Measurements from ENCODE around the gene BANP.
"Not testable (repeated sequence)": the region's sequence is repeated elsewhere in the genome, so short reads cannot be mapped to it uniquely, and the experiment has no call there.

BANP gene

DNA sequence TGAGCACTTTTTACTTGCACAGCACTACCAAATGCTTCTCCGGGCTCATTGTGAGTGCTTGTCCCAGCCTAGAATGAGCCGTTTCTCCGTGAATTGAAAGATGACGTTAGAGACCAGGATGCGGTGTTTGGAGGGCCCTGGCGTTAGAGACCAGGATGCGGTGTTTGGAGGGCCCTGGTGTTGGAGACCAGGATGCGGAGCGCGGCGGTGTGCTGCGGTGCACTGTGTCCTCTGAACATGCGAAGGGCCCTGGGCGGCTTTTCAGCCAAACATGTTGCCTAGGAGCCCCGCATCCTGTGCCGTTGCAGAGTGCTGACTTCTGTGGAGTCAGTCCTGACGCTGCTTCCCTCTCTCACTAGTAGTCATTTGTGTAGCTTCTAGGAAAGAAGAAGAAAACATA is 42.7 kb downstream of the BANP start:
- Mint-ChIP-seq H3K36me3 (ENCODE audit: low read depth) (peaks cover 56% of the 10 kb centered on the region), H3K27ac (no peak overlapping the region), H3K27me3 (ENCODE audit: low read depth) (no peaks in the 10 kb centered on the region), H3K4me3 (no peak overlapping the region), H3K9me3 (peaks cover 6% of the 10 kb centered on the region), H3K4me1 (no peaks in the 10 kb centered on the region)
- TF ChIP-seq, protein P1, sequence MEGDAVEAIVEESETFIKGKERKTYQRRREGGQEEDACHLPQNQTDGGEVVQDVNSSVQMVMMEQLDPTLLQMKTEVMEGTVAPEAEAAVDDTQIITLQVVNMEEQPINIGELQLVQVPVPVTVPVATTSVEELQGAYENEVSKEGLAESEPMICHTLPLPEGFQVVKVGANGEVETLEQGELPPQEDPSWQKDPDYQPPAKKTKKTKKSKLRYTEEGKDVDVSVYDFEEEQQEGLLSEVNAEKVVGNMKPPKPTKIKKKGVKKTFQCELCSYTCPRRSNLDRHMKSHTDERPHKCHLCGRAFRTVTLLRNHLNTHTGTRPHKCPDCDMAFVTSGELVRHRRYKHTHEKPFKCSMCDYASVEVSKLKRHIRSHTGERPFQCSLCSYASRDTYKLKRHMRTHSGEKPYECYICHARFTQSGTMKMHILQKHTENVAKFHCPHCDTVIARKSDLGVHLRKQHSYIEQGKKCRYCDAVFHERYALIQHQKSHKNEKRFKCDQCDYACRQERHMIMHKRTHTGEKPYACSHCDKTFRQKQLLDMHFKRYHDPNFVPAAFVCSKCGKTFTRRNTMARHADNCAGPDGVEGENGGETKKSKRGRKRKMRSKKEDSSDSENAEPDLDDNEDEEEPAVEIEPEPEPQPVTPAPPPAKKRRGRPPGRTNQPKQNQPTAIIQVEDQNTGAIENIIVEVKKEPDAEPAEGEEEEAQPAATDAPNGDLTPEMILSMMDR (IDR thresholded peaks at IDR 0.05; ENCODE audit: unreplicated experiment in 3 of 3) = no peak

DNA sequence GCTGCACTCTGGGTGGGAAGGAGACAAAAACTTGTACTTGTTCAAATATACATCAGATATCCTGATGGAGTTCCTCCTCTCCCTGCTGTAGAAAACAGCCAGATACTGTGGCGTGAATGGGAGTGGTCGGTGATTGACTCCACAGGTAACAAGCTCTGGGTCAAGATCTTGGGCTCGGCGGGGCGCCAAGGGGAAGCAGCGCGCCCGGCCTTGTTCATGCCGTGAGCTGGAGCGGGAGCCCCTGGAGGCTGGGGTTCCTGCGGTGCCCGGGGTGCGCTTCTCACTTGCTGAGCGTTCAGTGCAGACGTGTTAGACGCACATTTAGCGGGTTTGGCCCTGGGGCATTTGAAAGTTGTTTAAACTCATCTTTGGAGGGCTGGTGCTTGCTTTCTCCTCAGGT is 44.4 kb downstream of the BANP start:
- Mint-ChIP-seq H3K27ac (no peak overlapping the region), H3K4me3 (no peak overlapping the region), H3K27me3 (ENCODE audit: low read depth) (no peaks in the 10 kb centered on the region), H3K4me1 (no peaks in the 10 kb centered on the region), H3K36me3 (ENCODE audit: low read depth) (peaks cover 45% of the 10 kb centered on the region), H3K9me3 (peaks cover 4% of the 10 kb centered on the region)
- TF ChIP-seq, protein P1 (IDR thresholded peaks at IDR 0.05; ENCODE audit: unreplicated experiment in 3 of 3) = no peak

DNA sequence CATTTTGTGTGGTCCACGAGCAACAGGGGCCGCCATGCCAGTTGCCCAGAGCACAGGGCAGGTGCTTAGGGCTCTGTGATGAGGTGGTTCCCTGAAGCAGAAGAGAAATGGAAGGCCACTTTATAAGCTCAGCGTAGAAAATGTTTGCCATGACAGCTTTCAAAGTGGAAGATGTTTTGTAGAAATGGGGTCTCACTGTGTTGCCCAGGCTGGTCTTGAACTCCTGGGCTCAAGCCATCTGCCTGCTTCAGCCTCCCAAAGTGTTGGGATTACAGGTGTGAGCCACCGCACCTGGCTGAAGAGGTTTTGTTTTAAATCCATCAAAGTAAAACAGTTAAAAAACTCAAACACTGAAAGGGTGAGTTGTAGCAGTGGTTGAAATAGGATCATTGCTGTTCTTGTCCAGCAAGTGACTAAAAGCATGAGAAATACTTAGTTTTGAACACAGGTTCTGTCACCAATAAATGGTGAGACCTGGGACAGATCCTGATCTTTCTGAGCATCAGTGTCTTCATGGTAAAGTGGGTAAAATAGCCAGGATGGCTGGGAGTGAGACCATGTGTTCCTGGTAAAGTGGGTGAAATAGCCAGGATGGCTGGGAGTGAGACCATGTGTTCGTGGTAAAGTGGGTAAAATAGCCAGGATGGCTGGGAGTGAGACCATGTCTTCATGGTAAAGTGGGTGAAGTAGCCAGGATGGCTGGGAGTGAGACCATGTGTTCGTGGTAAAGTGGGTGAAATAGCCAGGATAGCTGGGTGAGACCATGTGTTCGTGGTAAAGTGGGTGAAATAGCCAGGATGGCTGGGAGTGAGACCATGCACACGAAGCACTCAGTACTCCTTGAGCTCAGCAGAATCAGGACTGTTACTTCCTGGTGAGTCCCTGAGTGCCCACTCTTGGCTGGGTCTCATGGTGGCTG is 46.0 kb downstream of the BANP start:
- Mint-ChIP-seq H3K27me3 (ENCODE audit: low read depth) (no peaks in the 10 kb centered on the region), H3K9me3 (no peaks in the 10 kb centered on the region), H3K4me3 (no peak overlapping the region), H3K36me3 (ENCODE audit: low read depth) (peaks cover 33% of the 10 kb centered on the region), H3K4me1 (no peaks in the 10 kb centered on the region), H3K27ac (no peak overlapping the region)
- TF ChIP-seq, protein P1 (IDR thresholded peaks at IDR 0.05; ENCODE audit: unreplicated experiment in 3 of 3) = no peak

DNA sequence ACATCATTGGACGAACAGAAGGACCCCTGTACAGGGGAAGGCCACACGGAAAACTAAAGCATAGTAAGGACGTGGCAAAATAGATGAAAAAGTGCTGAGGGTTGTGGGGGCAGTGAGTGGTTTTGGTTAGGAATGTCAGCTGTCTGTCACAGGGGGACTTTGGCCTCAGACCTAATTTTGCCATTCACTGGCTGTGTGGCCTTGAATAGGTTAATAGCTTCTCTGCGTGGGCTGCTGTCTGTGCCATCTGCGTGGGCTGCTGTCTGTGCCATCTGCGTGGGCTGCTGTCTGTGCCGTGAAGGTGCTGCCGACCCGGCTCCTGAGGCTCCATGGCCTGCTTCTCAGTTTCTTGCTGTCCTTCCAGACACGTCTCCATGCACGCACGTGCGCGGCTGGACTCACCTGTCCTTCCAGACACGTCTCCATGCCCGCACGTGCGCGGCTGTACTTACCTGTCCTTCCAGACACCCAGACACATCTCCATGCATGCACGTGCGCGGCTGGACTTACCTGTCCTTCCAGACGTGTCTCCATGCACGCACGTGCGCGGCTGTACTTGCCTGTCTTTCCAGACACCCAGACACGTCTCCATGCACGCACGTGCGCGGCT is 47.1 kb downstream of the BANP start:
- H3K27ac Mint-ChIP-seq; H3K9me3 Mint-ChIP-seq; H3K27me3 Mint-ChIP-seq (ENCODE audit: low read depth); H3K4me3 Mint-ChIP-seq; H3K4me1 Mint-ChIP-seq: not testable (repeated sequence)
- H3K36me3 Mint-ChIP-seq (ENCODE audit: low read depth) = peaks cover 26% of the 10 kb centered on the region

DNA sequence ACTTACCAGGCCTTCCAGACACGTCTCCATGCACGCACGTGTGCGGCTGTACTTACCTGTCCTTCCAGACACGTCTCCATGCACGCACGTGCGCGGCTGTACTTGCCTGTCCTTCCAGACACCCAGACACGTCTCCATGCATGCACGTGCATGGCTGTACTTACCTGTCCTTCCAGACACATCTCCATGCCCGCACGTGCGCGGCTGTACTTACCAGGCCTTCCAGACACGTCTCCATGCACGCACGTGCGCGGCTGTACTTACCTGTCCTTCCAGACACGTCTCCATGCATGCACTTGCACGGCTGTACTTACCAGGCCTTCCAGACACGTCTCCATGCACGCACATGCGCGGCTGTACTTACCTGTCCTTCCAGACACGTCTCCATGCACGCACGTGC is 47.8 kb downstream of the BANP start:
- not testable (repeated sequence) for H3K4me1 Mint-ChIP-seq; H3K9me3 Mint-ChIP-seq; H3K27me3 Mint-ChIP-seq (ENCODE audit: low read depth); H3K4me3 Mint-ChIP-seq; H3K27ac Mint-ChIP-seq
- H3K36me3 Mint-ChIP-seq (ENCODE audit: low read depth) = peaks cover 22% of the 10 kb centered on the region

DNA sequence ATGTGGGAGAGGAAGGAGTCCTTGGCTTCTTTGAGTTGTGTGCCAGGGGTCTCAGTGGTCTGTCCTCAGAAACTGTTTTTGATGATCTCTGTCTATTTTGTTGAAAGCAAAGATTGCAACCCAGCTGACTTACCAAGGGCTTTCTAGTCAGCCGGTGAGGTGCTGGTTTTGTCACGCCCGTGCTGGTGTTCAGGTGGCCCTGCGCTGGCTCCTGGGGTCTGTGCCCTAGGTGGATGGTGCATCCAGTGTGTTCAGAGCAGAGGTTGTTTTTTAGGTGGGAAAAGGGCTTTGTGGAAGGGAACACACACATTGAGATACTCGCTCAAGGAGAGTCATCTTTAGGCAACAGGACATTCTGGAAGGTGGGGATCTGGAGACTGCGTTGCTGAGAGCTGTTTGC is 51.0 kb downstream of the BANP start:
- H3K4me3 Mint-ChIP-seq = no peak overlapping the region
- H3K27me3 Mint-ChIP-seq (ENCODE audit: low read depth) = no peaks in the 10 kb centered on the region
- TF ChIP-seq, protein P1 (IDR thresholded peaks at IDR 0.05; ENCODE audit: unreplicated experiment in 3 of 3) = no peak

DNA sequence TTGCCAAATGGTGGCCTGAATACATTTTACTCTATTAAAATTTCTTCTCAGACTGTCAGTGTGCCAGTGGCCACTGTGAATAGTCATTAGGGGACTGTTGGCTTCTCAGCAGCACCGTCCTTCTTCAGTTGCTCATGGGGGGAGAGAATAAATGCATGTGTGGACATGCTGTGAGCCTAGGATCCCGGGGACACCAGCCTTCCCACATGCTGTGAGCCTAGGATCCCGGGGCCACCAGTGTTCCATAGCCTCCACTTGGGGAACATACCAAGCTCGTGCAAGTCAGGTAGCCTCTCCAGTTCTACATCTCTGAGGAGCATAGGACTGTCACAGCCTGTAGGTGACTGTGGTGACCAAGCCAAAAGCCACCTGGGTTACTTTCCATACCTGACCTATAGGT is 51.5 kb downstream of the BANP start:
- TF ChIP-seq, protein P1 (IDR thresholded peaks at IDR 0.05; ENCODE audit: unreplicated experiment in 3 of 3) = no peak
- no peaks in the 10 kb centered on the region for H3K27me3 Mint-ChIP-seq (ENCODE audit: low read depth)
- peaks cover 13% of the 10 kb centered on the region for H3K4me1 Mint-ChIP-seq
- H3K4me3 Mint-ChIP-seq = no peak overlapping the region
- H3K9me3 Mint-ChIP-seq = no peaks in the 10 kb centered on the region
- H3K27ac Mint-ChIP-seq = no peak overlapping the region
- peaks cover 42% of the 10 kb centered on the region for H3K36me3 Mint-ChIP-seq (ENCODE audit: low read depth)

More for the DNA sequence above, 51.0 kb downstream of the BANP start:
- H3K9me3 Mint-ChIP-seq = no peaks in the 10 kb centered on the region
- H3K4me1 Mint-ChIP-seq = peaks cover 13% of the 10 kb centered on the region
- H3K36me3 Mint-ChIP-seq (ENCODE audit: low read depth) = peaks cover 40% of the 10 kb centered on the region
- no peak overlapping the region for H3K27ac Mint-ChIP-seq

All from nephron (organoid).